ENCODE measurements around the gene SHC3. TPM values are rescaled to one million over a fixed set of nuclear protein-coding genes. Genes with fewer than 3 reads are reported as not detected.

The SHC3 gene
- total and polyA plus RNA-seq, 2 donors (not counting 3 experiments of a cell fraction or from before 2014, with no cell fraction given) = 1.0 to 2.0 TPM

DNA sequence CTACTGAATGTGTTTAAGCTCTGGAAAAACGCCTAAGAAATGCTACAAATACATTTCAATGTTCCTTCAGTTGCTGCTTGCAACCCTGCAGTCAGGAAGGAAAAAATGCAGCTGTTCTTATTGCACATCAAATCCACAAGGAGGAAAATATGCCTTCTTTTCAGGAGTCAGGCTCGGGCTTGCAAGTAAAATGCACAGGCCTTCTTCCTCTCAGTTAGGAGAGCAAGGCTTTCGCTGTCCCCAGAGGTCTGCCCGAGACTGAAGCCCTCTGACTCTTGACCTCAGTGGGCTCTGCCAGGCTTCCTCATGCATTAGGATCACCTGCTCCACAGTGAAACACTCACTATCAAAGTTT is 899 bp upstream of the SHC3 start:
- Histone ChIP-seq H3K4me2 (ENCODE audit: insufficient read depth, low read length) (peak overlapping the region; percentile 80), H3K9me3 (replicated peaks; ENCODE audit: control insufficient read depth, insufficient read depth, low read length) (no peaks in the 10 kb centered on the region), H3K79me2 (ENCODE audit: control insufficient read depth, insufficient read depth, low read length) (peaks cover 3% of the 10 kb centered on the region), H2AFZ (ENCODE audit: low read depth, low read length) (peak overlapping the region; percentile 91), H3K36me3 (ENCODE audit: control insufficient read depth in 2 of 2, extremely low read depth in 1 of 2, insufficient read depth in 2 of 2, low read length in 2 of 2) (no peaks in the 10 kb centered on the region), H3K4me1 (ENCODE audit: control insufficient read depth, extremely low read depth, insufficient read depth, low read length) (peaks cover 31% of the 10 kb centered on the region), H3K27me3 (ENCODE audit: control insufficient read depth in 2 of 2, insufficient read depth in 2 of 2, low read length in 2 of 2) (peaks cover 14 to 22% of the 10 kb centered on the region in 2 experiments), H3K27ac (ENCODE audit: insufficient read depth, low read depth, low read length) (peak overlapping the region; percentile 83), H3K4me3 (replicated peaks in 1 of 3; ENCODE audit: insufficient read depth in 1 of 3, low read depth in 1 of 3, low read length in 3 of 3) (peak overlapping the region; percentile 2 to 60 (median 34)), H3K9ac (replicated peaks; ENCODE audit: extremely low read depth, insufficient read depth, low read length) (peak overlapping the region; percentile 84), H3K9me1 (replicated peaks; ENCODE audit: control insufficient read depth, extremely low read depth, insufficient read depth, low read length) (no peaks in the 10 kb centered on the region), H4K20me1 (replicated peaks; ENCODE audit: control insufficient read depth, extremely low read depth, insufficient read depth, low read length) (no peaks in the 10 kb centered on the region)
- ChIA-PET CTCF (interaction anchor here (1.4 to 2.2 kb wide), 3 partner anchors 9 to 99 kb away, joined by 4 to 11 read pairs (median 7); no protein-coding TSS in a partner anchor), POLR2A (interaction anchor here (1.4 kb wide), 1 partner anchor 25 kb away, joined by 6 read pairs; no protein-coding TSS in a partner anchor)
- no peak for DNase-seq (ENCODE audit: low read depth, low spot score)
- FAIRE-seq = peak; percentile 72
- TF ChIP-seq FOS (IDR thresholded peaks at IDR 0.05; ENCODE audit: borderline replicate concordance, insufficient read depth, low read length) = no peak
- no peak for TF ChIP-seq MYC (IDR thresholded peaks at IDR 0.05; ENCODE audit: low read depth, low read length)
- TF ChIP-seq, protein P1, sequence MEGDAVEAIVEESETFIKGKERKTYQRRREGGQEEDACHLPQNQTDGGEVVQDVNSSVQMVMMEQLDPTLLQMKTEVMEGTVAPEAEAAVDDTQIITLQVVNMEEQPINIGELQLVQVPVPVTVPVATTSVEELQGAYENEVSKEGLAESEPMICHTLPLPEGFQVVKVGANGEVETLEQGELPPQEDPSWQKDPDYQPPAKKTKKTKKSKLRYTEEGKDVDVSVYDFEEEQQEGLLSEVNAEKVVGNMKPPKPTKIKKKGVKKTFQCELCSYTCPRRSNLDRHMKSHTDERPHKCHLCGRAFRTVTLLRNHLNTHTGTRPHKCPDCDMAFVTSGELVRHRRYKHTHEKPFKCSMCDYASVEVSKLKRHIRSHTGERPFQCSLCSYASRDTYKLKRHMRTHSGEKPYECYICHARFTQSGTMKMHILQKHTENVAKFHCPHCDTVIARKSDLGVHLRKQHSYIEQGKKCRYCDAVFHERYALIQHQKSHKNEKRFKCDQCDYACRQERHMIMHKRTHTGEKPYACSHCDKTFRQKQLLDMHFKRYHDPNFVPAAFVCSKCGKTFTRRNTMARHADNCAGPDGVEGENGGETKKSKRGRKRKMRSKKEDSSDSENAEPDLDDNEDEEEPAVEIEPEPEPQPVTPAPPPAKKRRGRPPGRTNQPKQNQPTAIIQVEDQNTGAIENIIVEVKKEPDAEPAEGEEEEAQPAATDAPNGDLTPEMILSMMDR (IDR thresholded peaks at IDR 0.05; ENCODE audit: extremely low read depth in 1 of 2, insufficient read depth in 1 of 2, low read depth in 1 of 2, low read length in 2 of 2) = no peak
- TF ChIP-seq POLR2AphosphoS5 (IDR thresholded peaks at IDR 0.05; ENCODE audit: insufficient read depth, low read depth, low read length) = no peak
- TF ChIP-seq GATA2 (IDR thresholded peaks at IDR 0.05; ENCODE audit: insufficient read depth, insufficient read length, low read depth, low read length) = no peak
- TF ChIP-seq JUN (IDR thresholded peaks at IDR 0.05; ENCODE audit: borderline replicate concordance, insufficient read depth, insufficient read length, low read depth) = no peak
- TF ChIP-seq POLR2A (IDR thresholded peaks at IDR 0.05; ENCODE audit: low read depth, low read length) = no peak
- dilution Hi-C loops (cut with MboI; ENCODE audit: extremely low pct_ligation_motif_present, low sequenced_read_pairs) (no loop called here), intact Hi-C loops (cut with micrococcal nuclease) (no loop called here)
- no TSS peak for BruUV-seq (replicated peaks)
